Nephron (organoid): ENCODE measurements around the gene RBP4.

Source experiments
- H3K27ac Mint-ChIP-seq, 3 experiments: 2 replicates each; pipeline ENCODE4 v1.8.0; 2020; ENCODE audit warnings: mixed read lengths in 3 of 3, mild to moderate bottlenecking in 2 of 3, moderate library complexity in 1 of 3
- H3K27me3 Mint-ChIP-seq: 2 replicates; pipeline ENCODE4 v1.8.0; 2021; ENCODE audit warnings: low read depth, mild to moderate bottlenecking, moderate library complexity, mixed read lengths
- H3K36me3 Mint-ChIP-seq: 2 replicates; pipeline ENCODE4 v1.8.0; 2020; ENCODE audit warnings: low read depth, mixed read lengths
- H3K4me1 Mint-ChIP-seq: 2 replicates; pipeline ENCODE4 v1.8.0; 2020; ENCODE audit warnings: mixed read lengths
- H3K4me3 Mint-ChIP-seq, 3 experiments: 2 replicates each; pipeline ENCODE4 v1.8.0; 2020; ENCODE audit warnings: mild to moderate bottlenecking in 3 of 3, mixed read lengths in 3 of 3, moderate library complexity in 2 of 3
- H3K9me3 Mint-ChIP-seq: 2 replicates; pipeline ENCODE4 v1.8.0; 2020; ENCODE audit warnings: mixed read lengths
- CTCF ChIP-seq, 3 experiments: fragments of 200-600 bp; sonication (generic); IDR thresholded peaks; one replicate each; pipeline ENCODE4 v1.5.0; 2021; ENCODE audit warnings: antibody characterized with exemption in 3 of 3; ENCODE audit not compliant: unreplicated experiment in 3 of 3

Gene RBP4

GRCh38 chr10:93568105-93568390 is 33.0 kb downstream of the RBP4 start:
- H3K9me3 Mint-ChIP-seq = no peaks in the 10 kb centered on the region
- peaks cover 11% of the 10 kb centered on the region for H3K4me1 Mint-ChIP-seq
- peak overlapping the region; percentile 52 to 56 (median 53) for H3K4me3 Mint-ChIP-seq
- H3K27me3 Mint-ChIP-seq = peaks cover 98% of the 10 kb centered on the region
- peaks cover 3% of the 10 kb centered on the region for H3K36me3 Mint-ChIP-seq
- no peak for TF ChIP-seq CTCF (IDR thresholded peaks at IDR 0.05; ENCODE audit: unreplicated experiment in 3 of 3)
- no peak overlapping the region for H3K27ac Mint-ChIP-seq

GRCh38 chr10:93567277-93568104 is 33.5 kb downstream of the RBP4 start:
- Mint-ChIP-seq H3K4me3 (peak overlapping the region; percentile 52 to 78 (median 56)), H3K27ac (no peak overlapping the region), H3K27me3 (peaks cover 95% of the 10 kb centered on the region), H3K9me3 (no peaks in the 10 kb centered on the region), H3K4me1 (peaks cover 11% of the 10 kb centered on the region), H3K36me3 (peaks cover 3% of the 10 kb centered on the region)
- no peak for TF ChIP-seq CTCF (IDR thresholded peaks at IDR 0.05; ENCODE audit: unreplicated experiment in 3 of 3)

GRCh38 chr10:93566435-93567276 is 34.4 kb downstream of the RBP4 start, which contains the start of gene FFAR4:
Gene FFAR4, plus strand, starts transcription at chr10:93566665. Its CDS starts 56 bp downstream, at chr10:93566721.
- no peak for TF ChIP-seq CTCF (IDR thresholded peaks at IDR 0.05; ENCODE audit: unreplicated experiment in 3 of 3)
- peak within 1 kb of the TSS; percentile 63 to 78 (median 77) for H3K4me3 Mint-ChIP-seq
- H3K36me3 Mint-ChIP-seq = peaks cover 3% of the 10 kb centered on the region
- H3K27me3 Mint-ChIP-seq = peaks cover 88% of the 10 kb centered on the region
- peaks cover 11% of the 10 kb centered on the region for H3K4me1 Mint-ChIP-seq
- no peaks in the 10 kb centered on the region for H3K9me3 Mint-ChIP-seq
- no peak within 1 kb of the TSS for H3K27ac Mint-ChIP-seq

GRCh38 chr10:93565446-93565845 is 35.6 kb downstream of the RBP4 start:
- Mint-ChIP-seq H3K27me3 (peaks cover 88% of the 10 kb centered on the region), H3K36me3 (peaks cover 3% of the 10 kb centered on the region), H3K27ac (no peak overlapping the region), H3K4me3 (peak overlapping the region in 1 of 3 experiments; percentile 36), H3K9me3 (no peaks in the 10 kb centered on the region), H3K4me1 (peaks cover 11% of the 10 kb centered on the region)
- TF ChIP-seq CTCF (IDR thresholded peaks at IDR 0.05; ENCODE audit: unreplicated experiment in 3 of 3) = no peak

- Mint-ChIP-seq H3K4me1 (no peaks in the 10 kb centered on the region), H3K9me3 (peaks cover 7% of the 10 kb centered on the region), H3K27ac (no peak overlapping the region), H3K4me3 (no peak overlapping the region), H3K36me3 (no peaks in the 10 kb centered on the region), H3K27me3 (peaks cover 52% of the 10 kb centered on the region)
- no peak for TF ChIP-seq CTCF (IDR thresholded peaks at IDR 0.05; ENCODE audit: unreplicated experiment in 3 of 3)
Observed at GRCh38 chr10:93560541-93560940, 40.5 kb downstream of the RBP4 start.
